ENCODE data around the gene CCDC83. TPM values are rescaled to one million over a fixed set of nuclear protein-coding genes. Genes with fewer than 3 reads are reported as not detected.

The CCDC83 gene
- total RNA-seq (ENCODE audit: low replicate concordance): not detected in 2 replicates
- long read RNA-seq: 0 reads

- H3K4me1 Mint-ChIP-seq (ENCODE audit: unreplicated experiment): peaks cover 10% of the 10 kb centered on the region
- no peaks in the 10 kb centered on the region for H3K36me3 Mint-ChIP-seq
- peak within 1 kb of the TSS; percentile 87 for H3K27ac Mint-ChIP-seq
- H3K9me3 Mint-ChIP-seq: peaks cover 7% of the 10 kb centered on the region
- no peaks in the 10 kb centered on the region for H3K27me3 Mint-ChIP-seq
- no peak for TF ChIP-seq CTCF (conservative IDR thresholded peaks at IDR 0.05)
- peak within 1 kb of the TSS; percentile 89 for H3K4me3 Mint-ChIP-seq
- DNase-seq (ENCODE audit: extremely low spot score, unreplicated experiment): no peak
These were observed at the start of gene CCDC83 for GRCh38 chr11:85855341-85855656. Gene CCDC83 (plus strand): TSS chr11:85855383. CDS start chr11:85865124, 9,741 bp downstream.

- no peaks in the 10 kb centered on the region for H3K9me3 Mint-ChIP-seq
- H3K27ac Mint-ChIP-seq: no peak overlapping the region
- peaks cover 4% of the 10 kb centered on the region for H3K36me3 Mint-ChIP-seq
- H3K4me3 Mint-ChIP-seq: no peak overlapping the region
- DNase-seq (ENCODE audit: extremely low spot score, unreplicated experiment): no peak
- no peak for TF ChIP-seq CTCF (conservative IDR thresholded peaks at IDR 0.05)
- H3K4me1 Mint-ChIP-seq (ENCODE audit: unreplicated experiment): peaks cover 17% of the 10 kb centered on the region
- peaks cover 8% of the 10 kb centered on the region for H3K27me3 Mint-ChIP-seq
These were observed 49.8 kb upstream of the CCDC83 start for GRCh38 chr11:85805387-85805786.

GRCh38 chr11:85806016-85806415 lies 49.2 kb upstream of the CCDC83 start:
- Mint-ChIP-seq H3K4me1 (ENCODE audit: unreplicated experiment) (peaks cover 17% of the 10 kb centered on the region), H3K36me3 (peaks cover 4% of the 10 kb centered on the region), H3K4me3 (no peak overlapping the region), H3K9me3 (no peaks in the 10 kb centered on the region), H3K27me3 (peaks cover 9% of the 10 kb centered on the region), H3K27ac (no peak overlapping the region)
- no peak for TF ChIP-seq CTCF (conservative IDR thresholded peaks at IDR 0.05)
- no peak for DNase-seq (ENCODE audit: extremely low spot score, unreplicated experiment)

GRCh38 chr11:85806876-85807275 lies 48.3 kb upstream of the CCDC83 start:
- no peak for DNase-seq (ENCODE audit: extremely low spot score, unreplicated experiment)
- H3K27me3 Mint-ChIP-seq: peaks cover 14% of the 10 kb centered on the region
- H3K36me3 Mint-ChIP-seq: peaks cover 4% of the 10 kb centered on the region
- peaks cover 22% of the 10 kb centered on the region for H3K4me1 Mint-ChIP-seq (ENCODE audit: unreplicated experiment)
- no peak for TF ChIP-seq CTCF (conservative IDR thresholded peaks at IDR 0.05)
- no peak overlapping the region for H3K27ac Mint-ChIP-seq
- no peaks in the 10 kb centered on the region for H3K9me3 Mint-ChIP-seq
- H3K4me3 Mint-ChIP-seq: no peak overlapping the region

GRCh38 chr11:85809191-85809590 lies 46.0 kb upstream of the CCDC83 start:
- peaks cover 21% of the 10 kb centered on the region for H3K27me3 Mint-ChIP-seq
- no peaks in the 10 kb centered on the region for H3K36me3 Mint-ChIP-seq
- peak overlapping the region; percentile 89 for H3K4me3 Mint-ChIP-seq
- no peak overlapping the region for H3K27ac Mint-ChIP-seq
- H3K9me3 Mint-ChIP-seq: no peaks in the 10 kb centered on the region
- DNase-seq (ENCODE audit: extremely low spot score, unreplicated experiment): no peak
- no peak for TF ChIP-seq CTCF (conservative IDR thresholded peaks at IDR 0.05)
- peaks cover 22% of the 10 kb centered on the region for H3K4me1 Mint-ChIP-seq (ENCODE audit: unreplicated experiment)

- Mint-ChIP-seq H3K4me3 (peak overlapping the region; percentile 89), H3K36me3 (no peaks in the 10 kb centered on the region), H3K9me3 (no peaks in the 10 kb centered on the region), H3K27me3 (peaks cover 21% of the 10 kb centered on the region), H3K27ac (peak overlapping the region; percentile 72), H3K4me1 (ENCODE audit: unreplicated experiment) (peaks cover 22% of the 10 kb centered on the region)
- no peak for DNase-seq (ENCODE audit: extremely low spot score, unreplicated experiment)
- peak; percentile 24 for TF ChIP-seq CTCF (conservative IDR thresholded peaks at IDR 0.05)
These were observed 45.3 kb upstream of the CCDC83 start for GRCh38 chr11:85809863-85810262.

All from type B pancreatic cell (in vitro differentiated cells).